DOHH2 (cell line): ENCODE data around the gene CEP41.

Source experiments
- CTCF ChIP-seq: fragments of 200-600 bp; sonication (generic); IDR thresholded peaks from one replicate; pipeline ENCODE4 v1.5.1; 2014; ENCODE audit warnings: antibody characterized with exemption, mild to moderate bottlenecking, low read depth, low read length; ENCODE audit not compliant: poor library complexity, severe bottlenecking
- EZH2phosphoT487 ChIP-seq: fragments of 200-600 bp; sonication (generic); IDR thresholded peaks from 2 replicates; pipeline ENCODE4 v1.6.1; 2017; ENCODE audit warnings: borderline replicate concordance, mild to moderate bottlenecking, antibody characterized with exemption, low read length, moderate library complexity, mixed read lengths

DNA sequence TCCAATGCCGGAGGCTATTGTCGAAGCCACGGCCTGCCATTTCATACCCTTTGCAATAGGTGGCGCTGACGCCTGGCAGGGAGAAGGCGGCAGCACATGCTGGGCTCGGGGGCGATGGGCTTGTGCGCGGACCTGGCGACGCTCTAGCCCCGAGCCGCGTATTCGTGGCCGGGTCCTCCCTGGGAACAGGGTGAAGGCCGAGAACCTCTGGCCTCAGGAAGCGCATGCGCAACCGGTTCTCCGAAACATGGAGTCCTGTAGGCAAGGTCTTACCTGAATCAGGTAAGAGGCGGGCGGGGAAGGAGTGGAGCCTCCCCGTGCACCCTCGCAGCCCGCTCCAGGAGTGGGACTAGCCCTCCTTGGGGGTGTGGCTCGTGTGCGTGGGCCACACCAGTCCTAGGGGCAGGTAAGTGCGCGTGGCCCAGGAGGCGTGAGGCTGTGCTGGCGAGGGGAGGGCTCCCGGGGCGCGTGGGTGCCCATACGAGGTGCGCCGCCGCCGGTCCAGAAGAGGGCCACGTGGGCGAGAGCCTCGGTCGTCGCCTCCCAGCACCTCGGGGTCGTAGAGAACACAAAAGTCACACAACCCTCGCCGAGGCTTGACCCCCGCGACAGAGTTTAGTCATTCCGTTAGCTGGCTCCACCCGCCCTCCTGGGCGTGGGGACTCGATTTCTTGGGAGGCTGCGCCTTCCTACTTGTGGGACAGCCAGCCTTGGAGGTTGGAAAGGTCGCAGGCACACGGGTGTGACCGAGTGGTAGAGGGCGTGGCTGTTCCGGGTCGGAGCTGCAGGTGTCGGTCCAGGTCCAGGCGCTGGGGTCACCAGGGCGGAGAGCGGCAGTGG is 45.5 kb upstream of the CEP41 start:
- TF ChIP-seq CTCF (peak; percentile 95), EZH2phosphoT487 (no peak)
